CD14-positive monocyte (primary cell): ENCODE data around the gene CSH1. TPM values are rescaled to one million over a fixed set of nuclear protein-coding genes. Genes with fewer than 3 reads are reported as not detected.
"Not testable (repeated sequence)": the region's sequence is repeated elsewhere in the genome, so short reads cannot be mapped to it uniquely, and the experiment has no call there.

Experiments
- DNase-seq, 3 donors: peaks; one replicate each; pipeline ENCODE4 v3.0.0-alpha.2; 2011 to 2022
- H2AFZ ChIP-seq: 2 replicates; pipeline ENCODE4 v1.6.0; 2012; ENCODE audit warnings: mild to moderate bottlenecking, low read depth, low read length, inconsistent platforms; ENCODE audit not compliant: insufficient read depth, poor library complexity, severe bottlenecking
- H3K27ac ChIP-seq, 2 donors: 1 replicate in 1 of 2; 2 replicates in 1 of 2; pipeline ENCODE4 v1.5.1; 2012 to 2013; ENCODE audit warnings: low read length in 2 of 2, control low read depth in 1 of 2, inconsistent platforms in 1 of 2, low read depth in 1 of 2, mild to moderate bottlenecking in 1 of 2
- H3K27me3 ChIP-seq, 2 donors: one replicate each; pipeline versions ENCODE4 v1.6.0 to v1.6.1; 2011 to 2013; ENCODE audit warnings: low read length in 2 of 2; ENCODE audit not compliant: control insufficient read depth in 2 of 2, insufficient read depth in 2 of 2
- H3K36me3 ChIP-seq, 2 donors: replicated peaks in 1 of 2; 1 replicate in 1 of 2; 2 replicates in 1 of 2; pipeline versions ENCODE4 v1.5.1 to v1.6.1; 2012 to 2013; ENCODE audit warnings: low read length in 2 of 2, control low read depth in 1 of 2, inconsistent platforms in 1 of 2, mild to moderate bottlenecking in 1 of 2; ENCODE audit not compliant: insufficient read depth in 2 of 2, control insufficient read depth in 1 of 2
- H3K4me1 ChIP-seq, 2 donors: 1 replicate in 1 of 2; 2 replicates in 1 of 2; pipeline versions ENCODE4 v1.5.1 to v1.6.1; 2012 to 2013; ENCODE audit warnings: low read length in 2 of 2, control low read depth in 1 of 2, inconsistent platforms in 1 of 2, mild to moderate bottlenecking in 1 of 2, moderate library complexity in 1 of 2; ENCODE audit not compliant: insufficient read depth in 2 of 2, control insufficient read depth in 1 of 2
- H3K4me2 ChIP-seq: replicated peaks from 2 replicates; pipeline ENCODE3; 2012; ENCODE audit warnings: low read length, moderate library complexity, mild to moderate bottlenecking; ENCODE audit not compliant: poor library complexity, severe bottlenecking; ENCODE audit errors: extremely low read depth
- H3K4me3 ChIP-seq, 3 experiments: fragments of 200-600 bp in 1 of 3; sonication (generic) in 1 of 3; replicated peaks in 1 of 3; 1 replicate in 2 of 3; 2 replicates in 1 of 3; pipeline ENCODE4 v1.5.1; 2011 to 2013; ENCODE audit warnings: low read length in 3 of 3, mild to moderate bottlenecking in 3 of 3, control low read depth in 2 of 3, low read depth in 2 of 3, inconsistent platforms in 1 of 3, moderate library complexity in 1 of 3
- H3K79me2 ChIP-seq: 2 replicates; pipeline ENCODE4 v1.6.0; 2012; ENCODE audit warnings: mild to moderate bottlenecking, control low read depth, inconsistent platforms, low read length, moderate library complexity; ENCODE audit not compliant: insufficient read depth
- H3K9ac ChIP-seq: 2 replicates; pipeline ENCODE4 v1.6.0; 2017; ENCODE audit warnings: low read length, mild to moderate bottlenecking; ENCODE audit not compliant: insufficient read depth, poor library complexity, severe bottlenecking
- H3K9me3 ChIP-seq, 2 donors: replicated peaks in 1 of 2; 1 replicate in 1 of 2; 2 replicates in 1 of 2; pipeline versions ENCODE4 v1.5.1 to v1.6.1; 2012 to 2013; ENCODE audit warnings: low read length in 2 of 2, control low read depth in 1 of 2; ENCODE audit not compliant: control insufficient read depth in 1 of 2, insufficient read depth in 1 of 2
- H4K20me1 ChIP-seq: 2 replicates; pipeline ENCODE4 v1.6.0; 2012; ENCODE audit warnings: mild to moderate bottlenecking, low read length, control low read depth, moderate library complexity; ENCODE audit not compliant: insufficient read depth
- H3K27ac Mint-ChIP-seq, 7 donors: one replicate each; pipeline ENCODE4 v1.8.0; 2020; ENCODE audit warnings: mild to moderate bottlenecking in 7 of 7, mixed read lengths in 7 of 7, moderate library complexity in 6 of 7, inconsistent platforms in 2 of 7
- H3K27me3 Mint-ChIP-seq, 3 donors: one replicate each; pipeline ENCODE4 v1.8.0; 2021 to 2022; ENCODE audit warnings: low read depth in 3 of 3, mild to moderate bottlenecking in 3 of 3, mixed read lengths in 3 of 3, moderate library complexity in 3 of 3, inconsistent platforms in 1 of 3
- H3K36me3 Mint-ChIP-seq, 2 donors: one replicate each; pipeline ENCODE4 v1.8.0; 2020; ENCODE audit warnings: mixed read lengths in 2 of 2, inconsistent platforms in 1 of 2, mild to moderate bottlenecking in 1 of 2
- H3K4me1 Mint-ChIP-seq: one replicate; pipeline ENCODE4 v1.8.0; 2020; ENCODE audit warnings: mild to moderate bottlenecking, mixed read lengths
- H3K4me3 Mint-ChIP-seq, 2 donors: one replicate each; pipeline ENCODE4 v1.8.0; 2020; ENCODE audit warnings: mild to moderate bottlenecking in 2 of 2, mixed read lengths in 2 of 2, moderate library complexity in 1 of 2
- H3K9me3 Mint-ChIP-seq, 7 donors: one replicate each; pipeline ENCODE4 v1.8.0; 2020 to 2022; ENCODE audit warnings: mixed read lengths in 7 of 7, mild to moderate bottlenecking in 6 of 7, moderate library complexity in 6 of 7, inconsistent platforms in 2 of 7
- WGBS: methylation state at CpG from one replicate; pipeline ENCODE4 v1.1.5; 2013; ENCODE audit warnings: missing lambda C conversion rate; ENCODE audit not compliant: insufficient coverage; 5-methylcytosine and 5-hydroxymethylcytosine counted together
- intact Hi-C, 2 donors: fragments of 100-400 bp; cut with micrococcal nuclease; formaldehyde crosslinking; loops; one replicate each; pipeline versions ENCODE4 v1.15.0 to v1.15.1; 2023
- polyA plus RNA-seq, 3 donors: library from polyadenylated mRNA; depleted of rRNA in 1 of 3; unstranded in 2 of 3; stranded (reverse) in 1 of 3; fragments of 300-500 nt in 2 of 3; fragments of >200 nt in 1 of 3; fragmentation: Illumina TruSeq in 2 of 3; gene quantifications; 1 replicate in 2 of 3; 2 replicates in 1 of 3; pipeline ENCODE4 v1.2.3, GENCODE V29; 2012 to 2021
- TF ChIP-seq, protein P1 (sequence below): fragments of 200-600 bp; IDR thresholded peaks from one replicate; pipeline ENCODE4 v1.8.0; 2022; ENCODE audit warnings: antibody characterized with exemption, mild to moderate bottlenecking

CSH1 gene
- polyA plus RNA-seq, 3 donors: not detected

DNA sequence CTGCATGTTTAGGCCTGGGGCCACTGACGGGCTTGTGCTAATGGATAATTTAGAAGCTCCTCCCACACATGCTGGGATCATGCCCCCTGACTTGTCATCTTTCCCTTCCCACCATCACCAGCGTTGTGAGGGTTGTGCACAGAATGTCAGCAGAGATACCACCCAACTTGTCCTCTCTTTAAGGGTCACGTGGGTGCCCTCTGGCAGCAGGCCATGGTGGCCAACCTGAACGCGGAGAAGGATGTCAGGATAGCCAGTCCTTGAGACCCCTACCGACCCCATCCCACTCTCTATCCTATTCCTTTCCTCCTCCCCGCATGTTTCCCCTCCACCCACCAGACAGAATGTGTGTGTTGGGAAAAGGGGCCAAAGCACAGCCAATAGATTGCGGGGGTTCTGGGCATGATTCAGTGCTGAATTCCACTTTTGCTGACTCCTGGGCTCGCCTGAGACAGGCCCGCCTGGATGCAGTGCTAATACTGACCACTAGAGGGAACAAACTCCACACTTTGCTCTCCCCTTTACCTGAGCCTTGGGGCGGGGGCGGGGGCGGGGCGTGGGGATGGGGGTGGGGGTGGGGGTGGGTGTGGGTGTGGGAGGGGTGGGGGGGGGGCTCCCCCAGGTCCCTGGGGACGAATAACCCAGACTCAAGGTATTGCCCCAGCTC lies 14.3 kb downstream of the CSH1 start, which contains the start of gene GH2:
Gene GH2 (minus strand): TSS at position 10 of the 667 bp plus-strand sequence. CDS start 143 bp downstream, outside the sequence.
- H3K4me1 Mint-ChIP-seq: no peaks in the 10 kb centered on the region
- peak; percentile 36 to 49 (median 45) for DNase-seq
- no peak within 1 kb of the TSS for H3K27ac Mint-ChIP-seq

DNA sequence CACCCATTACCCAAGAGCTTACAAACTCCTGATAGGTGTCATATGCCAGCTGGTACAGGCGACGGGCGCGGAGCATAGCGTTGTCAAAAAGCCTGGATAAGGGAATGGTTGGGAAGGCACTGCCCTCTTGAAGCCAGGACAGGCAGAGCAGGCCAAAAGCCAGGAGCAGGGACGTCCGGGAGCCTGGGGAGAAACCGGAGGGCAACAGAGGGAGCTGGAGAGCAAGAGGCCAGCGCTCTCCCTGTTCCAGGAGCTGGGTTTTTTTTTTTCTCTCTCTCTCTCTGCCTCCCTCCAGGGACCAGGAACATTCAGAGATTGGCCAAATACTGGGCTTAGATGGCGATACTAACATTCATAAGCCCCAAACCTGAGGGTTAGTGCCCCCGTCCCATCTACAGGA lies 15.0 kb downstream of the CSH1 start:
- intact Hi-C loops, H3K9me3 ChIP-seq, H3K4me3 Mint-ChIP-seq, H3K27ac Mint-ChIP-seq, H2AFZ ChIP-seq, H3K4me3 ChIP-seq, H3K4me2 ChIP-seq, H4K20me1 ChIP-seq, H3K36me3 Mint-ChIP-seq, H3K4me1 Mint-ChIP-seq, H3K9me3 Mint-ChIP-seq, H3K27ac ChIP-seq, H3K9ac ChIP-seq, H3K4me1 ChIP-seq, H3K79me2 ChIP-seq, H3K36me3 ChIP-seq, DNase-seq, H3K27me3 ChIP-seq: not testable (repeated sequence)
- WGBS: no CpG with 5 or more reads among the region's 11 CpGs
- peaks cover 5 to 17% (median 14%) of the 10 kb centered on the region in 3 donors for H3K27me3 Mint-ChIP-seq

More for the DNA sequence above, 14.3 kb downstream of the CSH1 start, which contains the start of gene GH2:
- Histone ChIP-seq H3K4me2 (no peak within 1 kb of the TSS), H2AFZ (no peak within 1 kb of the TSS), H3K27ac (no peak within 1 kb of the TSS), H3K27me3 (no peaks in the 10 kb centered on the region), H3K36me3 (no peaks in the 10 kb centered on the region), H4K20me1 (no peaks in the 10 kb centered on the region), H3K79me2 (no peaks in the 10 kb centered on the region), H3K9ac (no peak within 1 kb of the TSS), H3K4me1 (no peaks in the 10 kb centered on the region), H3K4me3 (no peak within 1 kb of the TSS), H3K9me3 (no peaks in the 10 kb centered on the region)
- intact Hi-C loops: no loop called here
- H3K36me3 Mint-ChIP-seq: no peaks in the 10 kb centered on the region
- TF ChIP-seq, protein P1, sequence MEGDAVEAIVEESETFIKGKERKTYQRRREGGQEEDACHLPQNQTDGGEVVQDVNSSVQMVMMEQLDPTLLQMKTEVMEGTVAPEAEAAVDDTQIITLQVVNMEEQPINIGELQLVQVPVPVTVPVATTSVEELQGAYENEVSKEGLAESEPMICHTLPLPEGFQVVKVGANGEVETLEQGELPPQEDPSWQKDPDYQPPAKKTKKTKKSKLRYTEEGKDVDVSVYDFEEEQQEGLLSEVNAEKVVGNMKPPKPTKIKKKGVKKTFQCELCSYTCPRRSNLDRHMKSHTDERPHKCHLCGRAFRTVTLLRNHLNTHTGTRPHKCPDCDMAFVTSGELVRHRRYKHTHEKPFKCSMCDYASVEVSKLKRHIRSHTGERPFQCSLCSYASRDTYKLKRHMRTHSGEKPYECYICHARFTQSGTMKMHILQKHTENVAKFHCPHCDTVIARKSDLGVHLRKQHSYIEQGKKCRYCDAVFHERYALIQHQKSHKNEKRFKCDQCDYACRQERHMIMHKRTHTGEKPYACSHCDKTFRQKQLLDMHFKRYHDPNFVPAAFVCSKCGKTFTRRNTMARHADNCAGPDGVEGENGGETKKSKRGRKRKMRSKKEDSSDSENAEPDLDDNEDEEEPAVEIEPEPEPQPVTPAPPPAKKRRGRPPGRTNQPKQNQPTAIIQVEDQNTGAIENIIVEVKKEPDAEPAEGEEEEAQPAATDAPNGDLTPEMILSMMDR: peak; percentile 55
- no peaks in the 10 kb centered on the region for H3K9me3 Mint-ChIP-seq
- H3K4me3 Mint-ChIP-seq: no peak within 1 kb of the TSS
- WGBS: 93% methylated on average over 2 of the region's 15 CpGs
- H3K27me3 Mint-ChIP-seq: peaks cover 8 to 17% (median 14%) of the 10 kb centered on the region in 3 donors
